ENCODE results near the gene CASP9.
"Not testable (repeated sequence)": the region's sequence is repeated elsewhere in the genome, so short reads cannot be mapped to it uniquely, and the experiment has no call there.

CASP9 gene

DNA sequence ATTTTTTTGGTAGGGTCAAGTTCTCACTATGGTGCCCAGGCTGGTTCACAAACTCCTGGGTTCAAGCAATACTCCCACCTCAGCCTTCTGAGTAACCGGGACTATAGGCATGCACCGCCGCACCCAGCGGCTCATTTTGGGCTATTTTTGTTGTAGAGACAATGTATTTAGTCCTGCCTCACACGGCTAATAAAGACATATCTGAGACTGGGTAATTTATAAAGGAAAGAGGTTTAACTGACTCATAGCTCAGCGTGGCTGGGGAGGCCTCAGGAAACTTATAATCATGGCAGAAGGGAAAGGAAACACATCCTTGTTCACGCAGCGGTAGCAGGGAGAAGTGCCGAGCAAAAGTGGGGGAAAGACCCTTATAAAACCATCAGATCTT, 63.3 kb downstream of the CASP9 start:
- Histone ChIP-seq H3K9ac (ENCODE audit: low read depth, low read length) (no peak overlapping the region), H3K4me1 (ENCODE audit: control insufficient read depth, insufficient read depth, low read length) (no peaks in the 10 kb centered on the region), H3K36me3 (ENCODE audit: control insufficient read depth, insufficient read depth, low read length) (no peaks in the 10 kb centered on the region), H3K9me3 (ENCODE audit: control insufficient read depth, insufficient read depth, low read length) (no peaks in the 10 kb centered on the region), H3K27me3 (ENCODE audit: control insufficient read depth, insufficient read depth, low read length) (no peaks in the 10 kb centered on the region), H3K4me3 (ENCODE audit: low read depth, low read length) (no peak overlapping the region)

DNA sequence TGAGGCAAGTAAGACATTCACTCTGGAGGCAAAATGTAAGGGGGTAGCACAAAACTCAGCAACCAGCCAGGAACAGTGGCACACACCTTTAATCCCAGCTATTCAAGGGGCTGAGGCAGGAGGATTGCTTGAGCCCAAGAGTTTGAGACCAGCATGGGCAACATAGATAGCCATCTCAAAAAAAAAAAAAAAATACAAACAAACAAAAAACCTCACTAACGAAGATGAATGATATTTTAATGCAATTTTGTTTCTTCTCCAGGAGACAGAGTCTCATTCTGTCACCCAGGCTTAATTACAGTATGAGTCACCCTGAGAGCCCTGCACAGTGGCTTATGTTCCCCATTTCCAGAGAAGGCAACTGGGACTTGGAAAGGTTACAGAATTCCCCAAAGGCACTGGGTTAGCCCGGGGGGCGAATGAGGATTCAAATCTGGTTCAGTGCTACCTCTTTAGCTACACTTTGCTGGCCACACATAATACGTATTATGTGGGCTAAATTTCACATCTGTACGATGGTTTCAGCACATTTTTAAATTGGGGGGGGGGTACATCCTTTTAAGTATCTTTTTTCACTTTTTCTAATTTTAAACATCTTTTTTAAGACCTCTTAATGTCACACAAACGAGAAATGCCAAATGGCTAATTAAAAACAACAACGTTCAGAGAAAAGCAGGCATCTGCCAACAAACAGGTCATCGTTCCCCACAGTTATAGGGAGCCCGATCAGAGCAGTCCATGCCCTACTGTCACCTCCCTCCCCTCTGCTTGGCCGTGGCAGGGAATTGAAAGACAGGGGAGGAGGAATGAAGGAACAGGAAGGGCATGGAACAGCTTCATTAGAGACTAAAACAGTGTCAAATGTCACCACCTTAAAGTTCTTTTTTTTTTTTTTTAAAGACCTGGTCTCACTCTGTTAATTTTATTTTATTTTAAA, 64.0 kb downstream of the CASP9 start:
- Histone ChIP-seq H3K9ac (ENCODE audit: low read depth, low read length) (no peak overlapping the region), H3K4me1 (ENCODE audit: control insufficient read depth, insufficient read depth, low read length) (no peaks in the 10 kb centered on the region)

DNA sequence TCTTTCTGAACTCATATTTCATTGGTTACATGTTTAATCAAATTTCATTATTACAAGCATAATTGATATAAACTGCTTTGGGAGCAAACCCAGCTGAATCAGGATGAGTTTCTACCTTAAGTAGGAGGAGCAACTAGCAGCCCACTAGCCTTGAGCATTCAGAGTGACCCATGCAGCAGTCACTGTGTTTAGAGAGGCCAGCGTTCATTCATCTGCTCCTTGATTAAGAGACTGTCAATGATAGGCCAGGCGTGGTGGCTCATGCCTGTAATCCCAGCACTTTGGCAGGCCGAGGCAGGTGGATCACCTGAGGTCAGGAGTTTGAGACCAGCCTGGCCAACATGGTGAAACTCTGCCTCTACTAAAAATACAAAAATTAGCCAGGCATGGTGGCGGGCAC, 65.6 kb downstream of the CASP9 start:
- H3K4me1 ChIP-seq (ENCODE audit: control insufficient read depth, insufficient read depth, low read length); H3K9ac ChIP-seq (ENCODE audit: low read depth, low read length); H3K27me3 ChIP-seq (ENCODE audit: control insufficient read depth, insufficient read depth, low read length); H3K36me3 ChIP-seq (ENCODE audit: control insufficient read depth, insufficient read depth, low read length); H3K4me3 ChIP-seq (ENCODE audit: low read depth, low read length); H3K9me3 ChIP-seq (ENCODE audit: control insufficient read depth, insufficient read depth, low read length): not testable (repeated sequence)

More for the DNA sequence above, 64.0 kb downstream of the CASP9 start:
- Histone ChIP-seq H3K4me3 (ENCODE audit: low read depth, low read length) (no peak overlapping the region), H3K36me3 (ENCODE audit: control insufficient read depth, insufficient read depth, low read length) (no peaks in the 10 kb centered on the region), H3K9me3 (ENCODE audit: control insufficient read depth, insufficient read depth, low read length) (no peaks in the 10 kb centered on the region), H3K27me3 (ENCODE audit: control insufficient read depth, insufficient read depth, low read length) (no peaks in the 10 kb centered on the region)

DNA sequence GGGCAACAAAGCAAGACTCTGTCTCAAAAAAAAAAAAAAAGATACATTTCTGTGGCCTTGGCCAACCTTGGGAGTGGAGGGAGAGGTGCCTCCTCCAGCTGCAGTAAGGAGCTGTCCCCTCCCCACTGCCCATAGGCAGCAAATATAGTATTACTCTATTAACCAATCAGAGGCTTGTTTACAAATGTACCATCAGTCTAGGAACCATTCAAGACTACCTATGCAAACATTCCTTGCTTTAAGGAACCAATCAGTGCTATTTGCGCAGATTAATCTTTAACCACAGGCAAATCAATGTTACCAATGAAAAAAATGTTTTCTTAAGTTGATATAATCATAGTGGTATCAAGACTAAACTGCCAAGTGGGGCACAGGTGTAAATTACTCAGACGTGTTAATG, 66.4 kb downstream of the CASP9 start:
- Histone ChIP-seq H3K36me3 (ENCODE audit: control insufficient read depth, insufficient read depth, low read length) (no peaks in the 10 kb centered on the region), H3K4me3 (ENCODE audit: low read depth, low read length) (no peak overlapping the region), H3K4me1 (ENCODE audit: control insufficient read depth, insufficient read depth, low read length) (no peaks in the 10 kb centered on the region), H3K9me3 (ENCODE audit: control insufficient read depth, insufficient read depth, low read length) (no peaks in the 10 kb centered on the region), H3K9ac (ENCODE audit: low read depth, low read length) (no peak overlapping the region), H3K27me3 (ENCODE audit: control insufficient read depth, insufficient read depth, low read length) (no peaks in the 10 kb centered on the region)

DNA sequence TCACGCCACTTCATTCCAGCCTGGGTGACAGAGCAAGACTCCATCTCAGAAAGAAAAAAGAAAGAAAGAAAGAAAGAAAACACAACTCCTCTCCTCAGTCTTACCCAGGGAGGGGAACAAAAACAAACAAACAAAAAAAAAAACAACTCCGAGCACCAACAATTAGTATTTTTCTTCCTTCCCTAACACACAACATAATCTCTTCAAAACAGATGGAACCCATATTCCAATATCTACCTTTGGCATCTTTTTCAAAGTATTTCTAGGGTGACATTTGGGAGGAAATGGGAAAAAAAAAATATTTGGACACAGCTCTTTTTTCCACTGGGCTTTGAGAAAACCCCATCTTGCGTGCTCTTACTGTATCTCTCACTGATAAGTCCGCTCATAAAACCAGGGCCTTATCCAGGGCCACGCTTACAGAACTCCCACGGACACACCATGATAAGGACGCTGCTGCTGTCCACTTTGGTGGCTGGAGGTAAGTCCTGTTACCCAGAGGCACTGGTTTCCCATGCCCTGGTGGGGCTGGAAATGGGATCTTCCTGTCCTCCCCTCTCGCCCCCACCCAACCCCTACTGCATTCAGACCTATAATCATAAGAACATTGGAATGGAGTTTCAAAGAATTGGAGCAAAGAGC, 67.6 kb downstream of the CASP9 start, which contains the start of gene CELA2A:
TSS of gene CELA2A (plus strand) at position 420 of the 642 bp plus-strand sequence. CDS start at position 442, 22 bp downstream.
- Histone ChIP-seq H3K4me1 (ENCODE audit: control insufficient read depth, insufficient read depth, low read length) (no peaks in the 10 kb centered on the region), H3K9me3 (ENCODE audit: control insufficient read depth, insufficient read depth, low read length) (no peaks in the 10 kb centered on the region), H3K27me3 (ENCODE audit: control insufficient read depth, insufficient read depth, low read length) (no peaks in the 10 kb centered on the region), H3K4me3 (ENCODE audit: low read depth, low read length) (no peak within 1 kb of the TSS), H3K9ac (ENCODE audit: low read depth, low read length) (no peak within 1 kb of the TSS), H3K36me3 (ENCODE audit: control insufficient read depth, insufficient read depth, low read length) (no peaks in the 10 kb centered on the region)

DNA sequence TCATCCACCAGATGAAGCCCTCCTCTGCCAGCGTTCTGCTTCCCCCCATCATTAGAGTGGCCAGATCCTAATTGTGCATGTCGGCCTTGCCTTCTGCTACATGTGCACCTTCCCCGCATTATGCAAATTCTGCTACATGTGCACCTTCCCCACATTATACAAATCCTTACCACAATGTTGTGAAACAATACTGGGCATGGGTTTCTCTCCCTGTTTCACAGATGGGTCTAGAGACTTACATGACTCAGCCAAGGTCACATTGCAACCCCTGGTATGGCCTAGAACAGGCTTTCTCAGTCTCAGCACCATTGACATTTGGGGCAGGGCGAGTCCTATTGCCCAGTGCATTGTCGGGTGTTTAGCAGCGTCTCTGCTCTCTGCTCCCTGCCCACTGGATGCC, 68.5 kb downstream of the CASP9 start:
- H3K4me3 ChIP-seq (ENCODE audit: low read depth, low read length), result no peak overlapping the region
- no peak overlapping the region for H3K9ac ChIP-seq (ENCODE audit: low read depth, low read length)

DNA sequence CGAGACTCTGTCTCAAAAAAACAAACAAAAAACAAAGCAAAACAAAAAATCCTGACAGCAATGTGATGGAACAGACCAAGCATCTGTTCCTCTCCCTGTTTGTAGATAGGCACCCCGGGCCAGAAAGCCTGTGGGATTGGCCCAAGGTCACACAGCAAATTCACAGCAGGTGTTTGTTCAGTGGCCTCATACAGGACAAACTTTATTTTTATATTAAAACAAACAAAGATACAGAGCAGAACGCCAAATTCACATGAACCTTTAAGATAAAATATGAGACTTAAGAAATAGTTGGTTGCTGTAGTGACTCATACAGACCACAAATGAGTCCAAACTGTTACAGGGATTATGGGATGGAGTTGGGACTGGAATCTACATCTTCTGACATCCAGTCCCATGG, 69.8 kb downstream of the CASP9 start:
- Histone ChIP-seq H3K4me3 (ENCODE audit: low read depth, low read length) (no peak overlapping the region), H3K27me3 (ENCODE audit: control insufficient read depth, insufficient read depth, low read length) (no peaks in the 10 kb centered on the region), H3K36me3 (ENCODE audit: control insufficient read depth, insufficient read depth, low read length) (no peaks in the 10 kb centered on the region), H3K9me3 (ENCODE audit: control insufficient read depth, insufficient read depth, low read length) (no peaks in the 10 kb centered on the region), H3K4me1 (ENCODE audit: control insufficient read depth, insufficient read depth, low read length) (no peaks in the 10 kb centered on the region), H3K9ac (ENCODE audit: low read depth, low read length) (no peak overlapping the region)

More for the DNA sequence above, 68.5 kb downstream of the CASP9 start:
- Histone ChIP-seq H3K9me3 (ENCODE audit: control insufficient read depth, insufficient read depth, low read length) (no peaks in the 10 kb centered on the region), H3K4me1 (ENCODE audit: control insufficient read depth, insufficient read depth, low read length) (no peaks in the 10 kb centered on the region), H3K36me3 (ENCODE audit: control insufficient read depth, insufficient read depth, low read length) (no peaks in the 10 kb centered on the region), H3K27me3 (ENCODE audit: control insufficient read depth, insufficient read depth, low read length) (no peaks in the 10 kb centered on the region)

DNA sequence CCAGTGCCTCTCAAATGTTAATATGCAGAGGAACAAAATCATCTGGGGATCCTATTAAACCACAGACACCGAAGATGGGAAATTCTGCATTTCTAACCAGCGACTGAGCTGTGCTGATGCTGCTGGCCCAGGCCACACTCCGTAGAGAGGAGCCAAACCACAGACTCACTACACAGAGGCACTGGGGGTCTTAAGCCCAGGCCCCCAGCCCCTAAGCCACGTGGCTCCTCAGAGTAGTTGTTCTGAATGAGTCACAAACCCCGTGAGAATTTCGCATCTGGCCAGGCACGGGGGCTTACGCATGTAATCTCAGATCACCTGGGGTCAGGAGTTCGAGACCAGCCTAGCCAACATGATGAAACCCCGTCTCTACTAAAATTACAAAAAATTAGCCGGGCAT, 70.3 kb downstream of the CASP9 start:
- Histone ChIP-seq H3K27me3 (ENCODE audit: control insufficient read depth, insufficient read depth, low read length) (no peaks in the 10 kb centered on the region), H3K9ac (ENCODE audit: low read depth, low read length) (no peak overlapping the region), H3K4me1 (ENCODE audit: control insufficient read depth, insufficient read depth, low read length) (no peaks in the 10 kb centered on the region), H3K9me3 (ENCODE audit: control insufficient read depth, insufficient read depth, low read length) (no peaks in the 10 kb centered on the region), H3K36me3 (ENCODE audit: control insufficient read depth, insufficient read depth, low read length) (no peaks in the 10 kb centered on the region), H3K4me3 (ENCODE audit: low read depth, low read length) (no peak overlapping the region)

DNA sequence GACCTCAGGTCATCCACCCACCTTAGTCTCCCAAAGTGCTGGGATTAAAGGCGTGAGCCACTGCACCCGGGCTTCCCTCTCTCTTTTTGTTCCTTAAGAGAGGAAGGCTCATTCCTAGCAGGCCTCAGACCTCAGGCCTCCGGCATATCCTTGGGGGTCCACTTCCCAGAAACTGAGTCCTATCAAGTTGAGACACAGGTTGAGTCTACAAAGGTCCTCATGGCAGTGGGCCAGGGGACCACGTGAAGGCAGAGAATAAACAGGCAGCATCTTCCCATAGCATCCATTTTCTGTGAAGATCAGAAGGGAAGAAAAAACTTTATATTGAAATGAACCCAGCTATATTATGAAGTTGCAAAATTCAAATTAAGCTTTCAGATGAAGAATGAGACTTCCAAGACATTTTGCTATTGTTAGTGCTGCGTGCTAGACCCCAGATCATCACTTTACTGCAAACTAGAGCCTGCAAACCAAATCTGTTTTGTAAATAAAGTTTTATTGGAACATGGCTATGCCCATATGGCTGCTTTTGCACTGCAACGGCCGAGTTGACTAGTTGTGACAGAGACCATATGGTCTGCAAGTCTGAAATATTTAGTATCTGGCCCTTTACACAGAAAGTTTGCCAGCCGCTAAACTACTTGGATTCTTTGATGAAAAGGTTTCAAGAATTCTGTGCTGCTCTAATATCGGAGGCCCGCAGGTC, 71.0 kb downstream of the CASP9 start:
- H3K9me3 ChIP-seq (ENCODE audit: control insufficient read depth, insufficient read depth, low read length), result no peaks in the 10 kb centered on the region
- no peaks in the 10 kb centered on the region for H3K4me1 ChIP-seq (ENCODE audit: control insufficient read depth, insufficient read depth, low read length)
- no peak overlapping the region for H3K4me3 ChIP-seq (ENCODE audit: low read depth, low read length)
- no peaks in the 10 kb centered on the region for H3K27me3 ChIP-seq (ENCODE audit: control insufficient read depth, insufficient read depth, low read length)
- no peaks in the 10 kb centered on the region for H3K36me3 ChIP-seq (ENCODE audit: control insufficient read depth, insufficient read depth, low read length)
- H3K9ac ChIP-seq (ENCODE audit: low read depth, low read length), result no peak overlapping the region

DNA sequence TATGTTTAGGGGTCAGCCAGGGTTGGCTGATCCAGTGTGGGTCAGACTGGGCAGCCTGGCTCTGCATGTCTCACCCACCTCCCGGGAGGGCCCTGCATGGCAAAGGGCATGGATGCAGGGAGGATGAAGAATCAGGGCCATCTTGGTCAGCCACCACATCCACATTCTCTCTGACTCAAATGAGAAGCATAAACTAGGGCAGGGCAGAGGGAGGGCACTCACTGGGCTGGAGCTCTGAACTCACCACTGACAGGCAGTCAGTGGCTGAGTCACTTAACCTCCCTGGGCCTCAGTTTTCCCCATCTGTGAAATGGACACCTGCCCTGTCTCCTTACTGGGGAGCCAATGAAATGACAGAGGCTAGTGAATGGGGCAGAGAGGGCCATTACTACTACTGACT, 71.8 kb downstream of the CASP9 start:
- Histone ChIP-seq H3K36me3 (ENCODE audit: control insufficient read depth, insufficient read depth, low read length) (no peaks in the 10 kb centered on the region), H3K9ac (ENCODE audit: low read depth, low read length) (no peak overlapping the region), H3K27me3 (ENCODE audit: control insufficient read depth, insufficient read depth, low read length) (no peaks in the 10 kb centered on the region), H3K4me3 (ENCODE audit: low read depth, low read length) (no peak overlapping the region), H3K4me1 (ENCODE audit: control insufficient read depth, insufficient read depth, low read length) (no peaks in the 10 kb centered on the region), H3K9me3 (ENCODE audit: control insufficient read depth, insufficient read depth, low read length) (no peaks in the 10 kb centered on the region)

DNA sequence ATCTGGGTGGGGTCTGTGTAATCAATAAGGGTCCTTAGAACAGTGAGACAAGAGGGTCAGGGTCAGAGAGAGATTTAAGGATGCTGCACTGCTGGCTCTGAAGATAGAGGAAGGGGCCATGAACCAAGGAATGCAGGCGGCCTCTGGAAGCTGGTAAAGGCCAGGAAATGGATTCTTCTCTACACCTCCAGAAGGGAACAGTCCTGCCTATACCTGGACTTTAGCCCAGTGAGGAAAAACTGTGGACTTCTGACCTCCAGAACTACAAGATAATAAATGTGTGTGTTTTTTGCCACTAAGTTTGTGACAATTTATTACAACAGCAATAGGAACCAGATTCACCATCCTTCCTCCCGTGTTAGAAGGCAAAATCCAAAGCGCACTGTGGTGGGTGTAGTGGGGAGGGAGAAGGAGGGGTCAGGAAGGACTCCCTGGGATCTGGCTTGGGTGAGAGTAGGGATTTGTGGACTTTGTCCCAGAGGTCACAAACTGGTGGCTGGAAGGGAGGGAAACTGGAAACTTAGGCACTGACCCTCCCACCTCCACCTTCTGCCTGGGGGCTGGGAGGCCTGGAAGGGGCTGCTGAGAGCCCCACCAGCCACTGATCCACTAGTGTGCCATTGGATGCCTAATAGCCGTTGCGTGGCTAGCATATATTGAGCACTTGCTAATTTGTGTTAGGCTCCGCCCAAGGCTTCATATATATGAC, 72.8 kb downstream of the CASP9 start:
- Histone ChIP-seq H3K9ac (ENCODE audit: low read depth, low read length) (no peak overlapping the region), H3K4me1 (ENCODE audit: control insufficient read depth, insufficient read depth, low read length) (no peaks in the 10 kb centered on the region), H3K27me3 (ENCODE audit: control insufficient read depth, insufficient read depth, low read length) (no peaks in the 10 kb centered on the region), H3K36me3 (ENCODE audit: control insufficient read depth, insufficient read depth, low read length) (no peaks in the 10 kb centered on the region), H3K4me3 (ENCODE audit: low read depth, low read length) (no peak overlapping the region), H3K9me3 (ENCODE audit: control insufficient read depth, insufficient read depth, low read length) (no peaks in the 10 kb centered on the region)

Measured in iPS-15b (cell line).